Measurements from ENCODE around the gene SERPINB8. TPM values are rescaled to one million over a fixed set of nuclear protein-coding genes. Genes with fewer than 3 reads are reported as not detected.

The SERPINB8 gene
- total and polyA plus RNA-seq, 4 donors: 3.7 to 6.6 (median 4.6) TPM

DNA sequence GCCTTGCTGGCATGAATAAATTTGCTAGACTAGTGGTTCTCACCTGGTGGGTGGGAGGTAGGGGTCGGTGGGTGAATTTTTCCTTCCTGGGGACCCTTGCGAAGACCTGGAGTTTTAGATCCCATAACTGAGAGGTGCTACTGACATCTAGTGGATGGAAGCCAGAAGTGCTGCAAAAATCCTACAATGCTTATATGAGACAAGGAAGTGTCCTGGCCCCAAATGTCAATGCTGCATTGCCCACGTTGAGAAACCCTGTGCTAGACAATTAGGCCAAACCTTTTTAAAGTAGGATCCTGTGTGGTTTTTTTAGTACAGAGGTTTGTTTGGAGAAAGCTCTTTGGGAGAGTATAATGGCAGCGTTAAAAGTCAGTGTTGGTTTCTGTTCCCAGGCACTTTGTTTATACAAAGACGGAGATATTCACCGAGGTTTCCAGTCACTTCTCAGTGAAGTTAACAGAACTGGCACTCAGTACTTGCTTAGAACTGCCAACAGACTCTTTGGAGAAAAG is 9.6 kb downstream of the SERPINB8 start:
- Histone ChIP-seq H3K4me1 (ENCODE audit: control insufficient read depth, insufficient read depth, low read length) (no peaks in the 10 kb centered on the region), H3K27me3 (ENCODE audit: control insufficient read depth, insufficient read depth, low read length) (no peaks in the 10 kb centered on the region), H3K4me3 (ENCODE audit: low read depth, low read length) (peak overlapping the region; percentile 3), H3K9me3 (ENCODE audit: control insufficient read depth, insufficient read depth, low read length) (no peaks in the 10 kb centered on the region), H3K27ac (ENCODE audit: low read depth, low read length) (no peak overlapping the region), H3K36me3 (ENCODE audit: control insufficient read depth, insufficient read depth, low read length) (no peaks in the 10 kb centered on the region)
- WGBS (ENCODE audit: insufficient coverage): 34% methylated on average over 6 of the region's 6 CpGs
- DNase-seq (ENCODE audit: low read depth in 4 of 6, low spot score in 6 of 6): peak in 5 of 6 donors; percentile 22 to 89 (median 52)

DNA sequence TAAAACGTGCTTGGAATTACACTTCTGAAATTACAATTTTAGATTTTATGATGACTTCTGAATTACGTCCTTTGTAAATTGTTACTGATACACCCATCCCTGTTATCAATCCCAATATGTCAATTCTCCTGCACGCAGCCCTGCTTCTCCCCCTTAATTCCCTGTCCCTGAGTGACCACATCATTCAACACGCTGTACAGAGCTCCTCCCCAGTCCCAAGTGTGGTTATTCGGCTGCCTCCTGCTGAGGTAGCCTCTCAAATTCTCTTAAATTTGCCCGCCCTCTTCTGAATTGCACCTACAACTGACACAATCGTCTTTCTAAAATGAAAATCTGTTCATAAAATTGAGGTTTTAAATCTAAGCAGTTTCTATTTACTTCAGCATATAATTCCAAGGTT is 10.1 kb downstream of the SERPINB8 start:
- DNase-seq (ENCODE audit: low read depth in 4 of 6, low spot score in 6 of 6): no peak
- Histone ChIP-seq H3K4me1 (ENCODE audit: control insufficient read depth, insufficient read depth, low read length) (no peaks in the 10 kb centered on the region), H3K4me3 (ENCODE audit: low read depth, low read length) (no peak overlapping the region), H3K36me3 (ENCODE audit: control insufficient read depth, insufficient read depth, low read length) (no peaks in the 10 kb centered on the region), H3K9me3 (ENCODE audit: control insufficient read depth, insufficient read depth, low read length) (no peaks in the 10 kb centered on the region), H3K27me3 (ENCODE audit: control insufficient read depth, insufficient read depth, low read length) (no peaks in the 10 kb centered on the region), H3K27ac (ENCODE audit: low read depth, low read length) (no peak overlapping the region)
- WGBS (ENCODE audit: insufficient coverage): 81% methylated on average over 3 of the region's 7 CpGs

DNA sequence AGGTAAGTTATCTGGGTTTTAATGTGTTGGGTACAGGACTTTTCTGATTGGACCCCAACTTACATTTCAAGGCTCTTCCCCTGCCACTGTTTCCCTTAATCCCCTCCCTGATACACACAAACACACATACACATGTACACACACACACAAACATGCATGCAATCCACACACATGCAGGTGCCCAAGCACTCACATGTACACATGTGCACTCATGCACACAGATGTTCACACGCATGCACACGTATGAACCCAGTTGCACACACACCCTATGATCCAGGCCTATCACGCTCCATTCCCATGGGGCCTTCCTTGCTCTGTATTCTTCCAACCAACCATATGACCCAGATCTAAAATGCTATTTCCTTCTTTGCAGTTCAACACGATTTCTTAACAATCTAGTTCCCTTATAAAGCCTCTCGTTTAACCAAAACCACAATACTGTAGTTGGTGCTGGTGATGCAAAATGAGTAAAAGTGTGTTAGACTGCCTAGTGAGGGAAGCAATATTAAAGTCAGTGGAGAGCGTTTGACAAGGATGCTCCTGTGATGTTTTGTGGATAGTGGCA is 11.1 kb downstream of the SERPINB8 start:
- Histone ChIP-seq H3K4me3 (ENCODE audit: low read depth, low read length) (no peak overlapping the region), H3K4me1 (ENCODE audit: control insufficient read depth, insufficient read depth, low read length) (no peaks in the 10 kb centered on the region), H3K36me3 (ENCODE audit: control insufficient read depth, insufficient read depth, low read length) (no peaks in the 10 kb centered on the region), H3K9me3 (ENCODE audit: control insufficient read depth, insufficient read depth, low read length) (no peaks in the 10 kb centered on the region), H3K27ac (ENCODE audit: low read depth, low read length) (no peak overlapping the region), H3K27me3 (ENCODE audit: control insufficient read depth, insufficient read depth, low read length) (no peaks in the 10 kb centered on the region)
- 84% methylated on average over 4 of the region's 6 CpGs for WGBS (ENCODE audit: insufficient coverage)
- DNase-seq (ENCODE audit: low read depth in 4 of 6, low spot score in 6 of 6): no peak

DNA sequence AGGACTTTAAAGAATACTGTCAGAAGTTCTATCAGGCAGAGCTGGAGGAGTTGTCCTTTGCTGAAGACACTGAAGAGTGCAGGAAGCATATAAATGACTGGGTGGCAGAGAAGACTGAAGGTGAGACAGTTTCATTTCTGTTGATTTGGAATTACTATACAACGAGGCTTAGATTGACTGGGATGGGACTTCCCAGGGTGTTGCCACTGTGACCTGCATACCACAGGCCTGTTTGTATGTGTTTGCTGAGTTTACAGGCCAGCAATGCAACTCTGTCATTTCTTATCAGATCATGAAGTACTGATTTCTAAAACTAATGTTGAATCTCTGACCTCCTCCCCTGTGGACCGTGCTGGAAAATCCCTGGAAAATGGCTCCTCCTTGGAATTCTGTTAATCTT is 11.8 kb downstream of the SERPINB8 start:
- WGBS (ENCODE audit: insufficient coverage): 80% methylated on average over 2 of the region's 2 CpGs
- Histone ChIP-seq H3K36me3 (ENCODE audit: control insufficient read depth, insufficient read depth, low read length) (no peaks in the 10 kb centered on the region), H3K27me3 (ENCODE audit: control insufficient read depth, insufficient read depth, low read length) (no peaks in the 10 kb centered on the region), H3K27ac (ENCODE audit: low read depth, low read length) (no peak overlapping the region), H3K4me3 (ENCODE audit: low read depth, low read length) (no peak overlapping the region), H3K9me3 (ENCODE audit: control insufficient read depth, insufficient read depth, low read length) (no peaks in the 10 kb centered on the region), H3K4me1 (ENCODE audit: control insufficient read depth, insufficient read depth, low read length) (no peaks in the 10 kb centered on the region)
- DNase-seq (ENCODE audit: low read depth in 4 of 6, low spot score in 6 of 6): no peak

DNA sequence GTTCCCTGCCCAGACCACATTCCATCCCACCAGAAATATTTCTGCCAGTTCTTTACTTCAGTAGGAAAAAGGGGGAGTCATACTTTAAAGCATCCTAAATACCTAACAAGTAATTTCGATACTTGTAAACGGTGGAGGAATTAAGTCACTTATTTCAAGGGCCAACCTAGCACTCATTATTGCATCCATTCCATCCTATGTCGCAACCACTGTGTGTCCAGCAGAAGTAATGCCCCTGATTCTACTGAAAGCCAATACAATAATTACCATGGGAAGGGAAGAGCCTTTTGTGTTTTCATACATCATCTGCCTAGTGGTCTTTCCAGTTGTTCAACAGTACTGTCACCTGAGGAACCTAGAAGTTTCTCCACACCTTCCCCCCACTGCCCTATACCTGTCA is 12.5 kb downstream of the SERPINB8 start:
- H3K27me3 ChIP-seq (ENCODE audit: control insufficient read depth, insufficient read depth, low read length): no peaks in the 10 kb centered on the region
- H3K4me3 ChIP-seq (ENCODE audit: low read depth, low read length): no peak overlapping the region
- no peak for DNase-seq (ENCODE audit: low read depth in 4 of 6, low spot score in 6 of 6)
- no peaks in the 10 kb centered on the region for H3K36me3 ChIP-seq (ENCODE audit: control insufficient read depth, insufficient read depth, low read length)
- H3K9me3 ChIP-seq (ENCODE audit: control insufficient read depth, insufficient read depth, low read length): no peaks in the 10 kb centered on the region
- H3K4me1 ChIP-seq (ENCODE audit: control insufficient read depth, insufficient read depth, low read length): no peaks in the 10 kb centered on the region
- no CpG with 5 or more reads among the region's 3 CpGs for WGBS (ENCODE audit: insufficient coverage)
- no peak overlapping the region for H3K27ac ChIP-seq (ENCODE audit: low read depth, low read length)

DNA sequence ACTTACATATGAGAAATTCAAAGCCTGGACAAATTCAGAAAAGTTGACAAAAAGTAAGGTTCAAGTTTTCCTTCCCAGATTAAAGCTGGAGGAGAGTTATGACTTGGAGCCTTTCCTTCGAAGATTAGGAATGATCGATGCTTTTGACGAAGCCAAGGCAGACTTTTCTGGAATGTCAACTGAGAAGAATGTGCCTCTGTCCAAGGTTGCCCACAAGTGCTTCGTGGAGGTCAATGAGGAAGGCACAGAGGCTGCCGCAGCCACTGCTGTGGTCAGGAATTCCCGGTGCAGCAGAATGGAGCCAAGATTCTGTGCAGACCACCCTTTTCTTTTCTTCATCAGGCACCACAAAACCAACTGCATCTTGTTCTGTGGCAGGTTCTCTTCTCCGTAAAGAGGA is 17.0 kb downstream of the SERPINB8 start:
- no peaks in the 10 kb centered on the region for H3K27me3 ChIP-seq (ENCODE audit: control insufficient read depth, insufficient read depth, low read length)
- DNase-seq (ENCODE audit: low read depth in 4 of 6, low spot score in 6 of 6): no peak
- 85% methylated on average over 7 of the region's 7 CpGs for WGBS (ENCODE audit: insufficient coverage)

DNA sequence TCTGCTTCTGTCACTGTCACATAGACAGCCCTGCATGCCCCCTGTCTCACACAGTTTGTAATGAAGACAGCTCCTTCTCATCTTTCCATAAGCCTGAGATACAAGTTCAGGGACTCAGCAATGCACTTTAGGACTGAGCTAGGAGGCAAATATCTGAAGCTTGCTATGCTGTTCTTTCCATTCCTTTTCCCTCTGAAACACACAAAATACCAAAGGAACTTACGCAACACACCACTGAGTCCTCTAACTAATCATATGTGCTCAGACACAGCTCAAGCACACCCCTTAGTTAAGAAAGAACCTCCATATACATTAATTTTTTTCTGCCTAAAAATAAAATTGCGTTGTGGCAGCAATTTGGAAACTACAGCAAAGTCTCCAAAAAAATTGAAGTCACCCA is 17.9 kb downstream of the SERPINB8 start:
- Histone ChIP-seq H3K36me3 (ENCODE audit: control insufficient read depth, insufficient read depth, low read length) (no peaks in the 10 kb centered on the region), H3K4me3 (ENCODE audit: low read depth, low read length) (no peak overlapping the region), H3K27ac (ENCODE audit: low read depth, low read length) (no peak overlapping the region), H3K9me3 (ENCODE audit: control insufficient read depth, insufficient read depth, low read length) (no peaks in the 10 kb centered on the region), H3K4me1 (ENCODE audit: control insufficient read depth, insufficient read depth, low read length) (no peaks in the 10 kb centered on the region), H3K27me3 (ENCODE audit: control insufficient read depth, insufficient read depth, low read length) (no peaks in the 10 kb centered on the region)
- WGBS (ENCODE audit: insufficient coverage): 89% methylated on average over 1 of the region's 2 CpGs
- DNase-seq (ENCODE audit: low read depth in 4 of 6, low spot score in 6 of 6): no peak

More for the DNA sequence above, 17.0 kb downstream of the SERPINB8 start:
- H3K4me1 ChIP-seq (ENCODE audit: control insufficient read depth, insufficient read depth, low read length): no peaks in the 10 kb centered on the region
- no peak overlapping the region for H3K27ac ChIP-seq (ENCODE audit: low read depth, low read length)
- no peaks in the 10 kb centered on the region for H3K9me3 ChIP-seq (ENCODE audit: control insufficient read depth, insufficient read depth, low read length)
- H3K36me3 ChIP-seq (ENCODE audit: control insufficient read depth, insufficient read depth, low read length): no peaks in the 10 kb centered on the region
- no peak overlapping the region for H3K4me3 ChIP-seq (ENCODE audit: low read depth, low read length)

DNA sequence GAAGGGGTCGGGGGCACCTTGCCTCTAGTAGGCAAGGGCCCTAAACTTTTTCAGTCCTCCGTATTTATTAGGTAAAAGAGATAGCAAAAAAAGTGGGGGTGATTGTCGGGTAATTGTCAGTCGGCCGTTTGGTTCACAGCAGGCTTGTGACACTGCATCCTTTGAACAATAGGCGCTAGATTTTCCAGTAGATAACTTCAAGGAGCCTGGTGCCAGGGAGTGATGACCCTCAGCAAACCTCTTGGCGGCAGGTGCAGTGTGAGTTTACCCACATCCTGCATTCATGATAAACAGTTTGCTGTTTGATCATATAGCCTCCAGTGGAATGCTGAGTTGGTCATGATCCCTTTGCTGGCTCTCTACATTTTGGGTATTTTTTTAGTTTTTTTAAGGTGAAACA is 22.9 kb downstream of the SERPINB8 start:
- Histone ChIP-seq H3K9me3 (ENCODE audit: control insufficient read depth, insufficient read depth, low read length) (no peaks in the 10 kb centered on the region), H3K4me3 (ENCODE audit: low read depth, low read length) (no peak overlapping the region), H3K36me3 (ENCODE audit: control insufficient read depth, insufficient read depth, low read length) (no peaks in the 10 kb centered on the region), H3K27ac (ENCODE audit: low read depth, low read length) (no peak overlapping the region), H3K27me3 (ENCODE audit: control insufficient read depth, insufficient read depth, low read length) (no peaks in the 10 kb centered on the region), H3K4me1 (ENCODE audit: control insufficient read depth, insufficient read depth, low read length) (no peaks in the 10 kb centered on the region)
- DNase-seq (ENCODE audit: low read depth in 4 of 6, low spot score in 6 of 6): no peak
- WGBS (ENCODE audit: insufficient coverage): 79% methylated on average over 6 of the region's 7 CpGs

DNA sequence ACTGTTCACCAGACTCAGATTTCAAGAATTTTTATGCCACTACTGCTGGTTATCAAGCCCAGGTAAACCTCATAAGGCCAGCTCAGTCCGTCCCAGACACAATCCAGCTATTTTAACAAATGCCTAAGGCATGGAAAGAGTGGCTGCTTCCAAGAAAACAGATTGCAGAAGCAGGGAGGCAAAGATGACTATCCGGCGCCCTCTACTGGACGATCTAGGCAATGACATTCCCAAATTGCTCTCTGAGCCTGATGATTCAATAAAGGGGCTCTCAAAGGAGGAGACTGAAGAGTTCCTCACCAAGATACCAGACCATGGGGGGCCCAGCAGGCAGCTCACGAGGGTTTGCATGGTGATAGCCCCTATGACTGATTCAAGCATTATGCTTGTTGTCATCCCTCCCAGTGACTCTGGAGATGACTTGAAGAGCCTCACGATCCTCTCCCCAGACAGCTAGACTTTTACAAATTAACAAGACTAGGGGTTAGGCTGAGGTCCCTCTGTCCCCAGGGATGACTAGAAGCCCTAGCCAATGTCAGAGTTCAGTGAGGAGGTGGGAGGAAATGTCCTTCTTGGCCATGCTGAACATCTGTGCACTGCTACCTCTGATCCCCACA is 25.0 kb downstream of the SERPINB8 start:
- H3K27ac ChIP-seq (ENCODE audit: low read depth, low read length): no peak overlapping the region

DNA sequence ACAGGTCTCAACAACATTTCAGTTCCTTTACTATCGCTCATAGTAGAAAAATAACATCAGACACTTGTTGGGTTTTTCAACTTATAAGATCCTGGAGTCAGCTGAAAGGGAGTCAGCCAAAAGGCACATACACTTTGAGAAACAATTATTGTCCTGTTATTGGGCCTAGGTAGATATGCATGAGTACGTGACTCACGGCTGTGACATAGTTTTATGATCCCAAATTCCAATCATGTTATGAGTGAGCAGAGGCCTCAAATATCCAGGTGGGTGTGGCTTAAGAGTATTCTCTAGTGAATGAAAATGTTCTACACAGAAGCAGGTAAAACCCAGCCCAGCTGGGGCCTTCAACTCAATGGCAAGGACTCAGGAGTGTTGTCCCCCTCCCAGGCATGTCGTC is 27.2 kb downstream of the SERPINB8 start:
- peaks cover 2% of the 10 kb centered on the region for H3K27me3 ChIP-seq (ENCODE audit: control insufficient read depth, insufficient read depth, low read length)
- H3K9me3 ChIP-seq (ENCODE audit: control insufficient read depth, insufficient read depth, low read length): no peaks in the 10 kb centered on the region
- WGBS (ENCODE audit: insufficient coverage): 89% methylated on average over 3 of the region's 4 CpGs
- H3K27ac ChIP-seq (ENCODE audit: low read depth, low read length): no peak overlapping the region
- H3K4me1 ChIP-seq (ENCODE audit: control insufficient read depth, insufficient read depth, low read length): no peaks in the 10 kb centered on the region
- no peak for DNase-seq (ENCODE audit: low read depth in 4 of 6, low spot score in 6 of 6)
- no peak overlapping the region for H3K4me3 ChIP-seq (ENCODE audit: low read depth, low read length)
- H3K36me3 ChIP-seq (ENCODE audit: control insufficient read depth, insufficient read depth, low read length): no peaks in the 10 kb centered on the region

More for the DNA sequence above, 25.0 kb downstream of the SERPINB8 start:
- Histone ChIP-seq H3K36me3 (ENCODE audit: control insufficient read depth, insufficient read depth, low read length) (no peaks in the 10 kb centered on the region), H3K9me3 (ENCODE audit: control insufficient read depth, insufficient read depth, low read length) (no peaks in the 10 kb centered on the region), H3K27me3 (ENCODE audit: control insufficient read depth, insufficient read depth, low read length) (no peaks in the 10 kb centered on the region), H3K4me1 (ENCODE audit: control insufficient read depth, insufficient read depth, low read length) (no peaks in the 10 kb centered on the region), H3K4me3 (ENCODE audit: low read depth, low read length) (no peak overlapping the region)
- DNase-seq (ENCODE audit: low read depth in 4 of 6, low spot score in 6 of 6): peak in 3 of 6 donors; percentile 15 to 54 (median 45)
- WGBS (ENCODE audit: insufficient coverage): 2% methylated on average over 5 of the region's 6 CpGs
